Activated naive CD8-positive, alpha-beta T cell treated with anti-CD3 and anti-CD28 coated beads for 36 hours (primary cell): ENCODE data around the gene OLFM1. TPM values are rescaled to one million over a fixed set of nuclear protein-coding genes. Genes with fewer than 3 reads are reported as not detected.

Experiments used
- DNase-seq: peaks from one replicate; pipeline ENCODE4 v3.0.0; 2021
- H3K27ac Mint-ChIP-seq: one replicate; pipeline ENCODE4 v1.8.0; 2022; ENCODE audit warnings: mild to moderate bottlenecking, moderate library complexity, mixed read lengths
- H3K27me3 Mint-ChIP-seq: one replicate; pipeline ENCODE4 v1.8.0; 2022; ENCODE audit warnings: mild to moderate bottlenecking, mixed read lengths
- H3K36me3 Mint-ChIP-seq: one replicate; pipeline ENCODE4 v1.8.0; 2021; ENCODE audit warnings: mild to moderate bottlenecking, mixed read lengths
- H3K4me1 Mint-ChIP-seq: one replicate; pipeline ENCODE4 v1.8.0; 2021; ENCODE audit warnings: mixed read lengths
- H3K4me3 Mint-ChIP-seq: one replicate; pipeline ENCODE4 v1.8.0; 2022; ENCODE audit warnings: mild to moderate bottlenecking, moderate library complexity, mixed read lengths
- H3K9me3 Mint-ChIP-seq: one replicate; pipeline ENCODE4 v1.8.0; 2022; ENCODE audit warnings: mixed read lengths
- total RNA-seq, 2 experiments: library from RNA; stranded (reverse); gene quantifications; one replicate each; pipeline ENCODE4 v1.2.3, GENCODE V29; 2021

Gene OLFM1
- total RNA-seq, 2 experiments from 2014 or later, result not detected

GRCh38 chr9:135100725-135101410, 13.4 kb downstream of the OLFM1 start:
- H3K9me3 Mint-ChIP-seq, result no peaks in the 10 kb centered on the region
- H3K27me3 Mint-ChIP-seq, result peaks cover 57% of the 10 kb centered on the region
- no peak for DNase-seq
- H3K36me3 Mint-ChIP-seq, result no peaks in the 10 kb centered on the region
- H3K4me1 Mint-ChIP-seq, result no peaks in the 10 kb centered on the region
- H3K4me3 Mint-ChIP-seq, result no peak overlapping the region
- H3K27ac Mint-ChIP-seq, result no peak overlapping the region

- DNase-seq, result no peak
- H3K4me3 Mint-ChIP-seq, result no peak overlapping the region
- no peaks in the 10 kb centered on the region for H3K36me3 Mint-ChIP-seq
- H3K27me3 Mint-ChIP-seq, result peaks cover 57% of the 10 kb centered on the region
- no peaks in the 10 kb centered on the region for H3K4me1 Mint-ChIP-seq
- H3K27ac Mint-ChIP-seq, result no peak overlapping the region
- no peaks in the 10 kb centered on the region for H3K9me3 Mint-ChIP-seq
Observed at GRCh38 chr9:135101486-135101885, 14.0 kb downstream of the OLFM1 start.

GRCh38 chr9:135101926-135102325, 14.5 kb downstream of the OLFM1 start:
- Mint-ChIP-seq H3K27me3 (peaks cover 57% of the 10 kb centered on the region), H3K4me1 (no peaks in the 10 kb centered on the region), H3K9me3 (no peaks in the 10 kb centered on the region), H3K27ac (no peak overlapping the region), H3K36me3 (no peaks in the 10 kb centered on the region), H3K4me3 (no peak overlapping the region)
- DNase-seq, result no peak

- Mint-ChIP-seq H3K4me3 (no peak overlapping the region), H3K27me3 (peaks cover 58% of the 10 kb centered on the region), H3K27ac (no peak overlapping the region), H3K4me1 (no peaks in the 10 kb centered on the region), H3K9me3 (no peaks in the 10 kb centered on the region), H3K36me3 (no peaks in the 10 kb centered on the region)
- no peak for DNase-seq
Observed at GRCh38 chr9:135102331-135102730, 14.9 kb downstream of the OLFM1 start.

GRCh38 chr9:135103001-135103446, 15.6 kb downstream of the OLFM1 start:
- Mint-ChIP-seq H3K4me1 (no peaks in the 10 kb centered on the region), H3K4me3 (no peak overlapping the region), H3K27me3 (peaks cover 57% of the 10 kb centered on the region), H3K9me3 (no peaks in the 10 kb centered on the region), H3K36me3 (no peaks in the 10 kb centered on the region), H3K27ac (no peak overlapping the region)
- DNase-seq, result no peak

- Mint-ChIP-seq H3K4me1 (peaks cover 4% of the 10 kb centered on the region), H3K27me3 (peaks cover 57% of the 10 kb centered on the region), H3K9me3 (no peaks in the 10 kb centered on the region), H3K36me3 (no peaks in the 10 kb centered on the region), H3K4me3 (no peak overlapping the region), H3K27ac (no peak overlapping the region)
- DNase-seq, result no peak
Observed at GRCh38 chr9:135103931-135104639, 16.6 kb downstream of the OLFM1 start.

GRCh38 chr9:135104761-135105160, 17.3 kb downstream of the OLFM1 start:
- H3K27me3 Mint-ChIP-seq, result peaks cover 54% of the 10 kb centered on the region
- H3K27ac Mint-ChIP-seq, result no peak overlapping the region
- no peak overlapping the region for H3K4me3 Mint-ChIP-seq
- no peaks in the 10 kb centered on the region for H3K36me3 Mint-ChIP-seq
- no peak for DNase-seq
- H3K9me3 Mint-ChIP-seq, result no peaks in the 10 kb centered on the region
- peaks cover 6% of the 10 kb centered on the region for H3K4me1 Mint-ChIP-seq

- H3K27ac Mint-ChIP-seq, result no peak overlapping the region
- H3K4me1 Mint-ChIP-seq, result peaks cover 6% of the 10 kb centered on the region
- DNase-seq, result no peak
- H3K4me3 Mint-ChIP-seq, result no peak overlapping the region
- H3K36me3 Mint-ChIP-seq, result no peaks in the 10 kb centered on the region
- H3K27me3 Mint-ChIP-seq, result peaks cover 53% of the 10 kb centered on the region
- H3K9me3 Mint-ChIP-seq, result no peaks in the 10 kb centered on the region
Observed at GRCh38 chr9:135105211-135105745, 17.8 kb downstream of the OLFM1 start.

- H3K27me3 Mint-ChIP-seq, result peaks cover 50% of the 10 kb centered on the region
- H3K36me3 Mint-ChIP-seq, result no peaks in the 10 kb centered on the region
- H3K9me3 Mint-ChIP-seq, result no peaks in the 10 kb centered on the region
- no peak for DNase-seq
- peaks cover 6% of the 10 kb centered on the region for H3K4me1 Mint-ChIP-seq
- H3K4me3 Mint-ChIP-seq, result no peak overlapping the region
- no peak overlapping the region for H3K27ac Mint-ChIP-seq
Observed at GRCh38 chr9:135105938-135106491, 18.5 kb downstream of the OLFM1 start.

GRCh38 chr9:135106551-135107270, 19.2 kb downstream of the OLFM1 start:
- peaks cover 6% of the 10 kb centered on the region for H3K4me1 Mint-ChIP-seq
- H3K27me3 Mint-ChIP-seq, result peaks cover 50% of the 10 kb centered on the region

GRCh38 chr9:135107581-135108235, 20.2 kb downstream of the OLFM1 start:
- peaks cover 6% of the 10 kb centered on the region for H3K4me1 Mint-ChIP-seq
- no peaks in the 10 kb centered on the region for H3K36me3 Mint-ChIP-seq
- DNase-seq, result no peak
- H3K4me3 Mint-ChIP-seq, result no peak overlapping the region
- H3K27ac Mint-ChIP-seq, result no peak overlapping the region
- H3K27me3 Mint-ChIP-seq, result peaks cover 50% of the 10 kb centered on the region
- H3K9me3 Mint-ChIP-seq, result no peaks in the 10 kb centered on the region

More at GRCh38 chr9:135106551-135107270, 19.2 kb downstream of the OLFM1 start:
- no peak overlapping the region for H3K4me3 Mint-ChIP-seq
- no peaks in the 10 kb centered on the region for H3K36me3 Mint-ChIP-seq
- H3K27ac Mint-ChIP-seq, result no peak overlapping the region
- H3K9me3 Mint-ChIP-seq, result no peaks in the 10 kb centered on the region
- no peak for DNase-seq

- Mint-ChIP-seq H3K27me3 (peaks cover 43% of the 10 kb centered on the region), H3K9me3 (no peaks in the 10 kb centered on the region), H3K27ac (no peak overlapping the region), H3K36me3 (no peaks in the 10 kb centered on the region), H3K4me3 (no peak overlapping the region), H3K4me1 (peaks cover 6% of the 10 kb centered on the region)
- DNase-seq, result no peak
Observed at GRCh38 chr9:135108831-135109510, 21.5 kb downstream of the OLFM1 start.

GRCh38 chr9:135109650-135110049, 22.2 kb downstream of the OLFM1 start:
- Mint-ChIP-seq H3K4me1 (peaks cover 6% of the 10 kb centered on the region), H3K4me3 (no peak overlapping the region), H3K36me3 (no peaks in the 10 kb centered on the region), H3K27me3 (peaks cover 42% of the 10 kb centered on the region), H3K27ac (no peak overlapping the region), H3K9me3 (no peaks in the 10 kb centered on the region)
- DNase-seq, result no peak

- H3K27ac Mint-ChIP-seq, result no peak overlapping the region
- DNase-seq, result no peak
- H3K36me3 Mint-ChIP-seq, result no peaks in the 10 kb centered on the region
- peaks cover 37% of the 10 kb centered on the region for H3K27me3 Mint-ChIP-seq
- H3K4me3 Mint-ChIP-seq, result no peak overlapping the region
- H3K9me3 Mint-ChIP-seq, result no peaks in the 10 kb centered on the region
- H3K4me1 Mint-ChIP-seq, result peaks cover 6% of the 10 kb centered on the region
Observed at GRCh38 chr9:135110416-135110815, 22.9 kb downstream of the OLFM1 start.
